Stimulated activated naive CD8-positive, alpha-beta T cell treated with anti-CD3 and anti-CD28 coated beads, Interleukin-15, Interleukin-2, amounts not matched to agents 100 U/mL and 50 U/mL, for 24 hours (primary cell): ENCODE results near the gene XK.

Source experiments
- ATAC-seq: fragments of 150-1000 bp; cut with Tn5 transposase; one replicate; pipeline ENCODE4 v1.10.0; 2021
- DNase-seq: peaks from one replicate; pipeline ENCODE4 v3.0.0; 2021

The XK gene

DNA sequence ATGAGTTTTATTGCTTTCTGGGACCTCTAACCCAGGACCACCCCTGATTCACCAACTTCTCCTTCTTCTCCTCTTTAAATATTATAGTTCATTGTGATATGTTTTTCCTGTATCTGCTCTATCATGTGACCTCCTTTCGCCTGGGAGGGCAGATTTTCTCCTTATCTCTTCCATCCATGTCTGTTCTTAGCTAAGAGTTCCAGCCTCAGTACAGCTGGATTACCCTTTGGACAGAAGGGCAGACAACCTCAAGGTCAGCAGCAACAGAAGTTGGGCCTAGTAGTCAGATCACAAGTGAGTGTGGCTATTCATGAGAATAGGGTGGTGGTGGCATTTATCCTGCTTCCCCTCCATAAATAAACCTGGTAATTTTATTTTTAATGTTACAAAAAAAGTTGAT lies 5.7 kb upstream of the XK start:
- DNase-seq (no peak), ATAC-seq (no peak)

DNA sequence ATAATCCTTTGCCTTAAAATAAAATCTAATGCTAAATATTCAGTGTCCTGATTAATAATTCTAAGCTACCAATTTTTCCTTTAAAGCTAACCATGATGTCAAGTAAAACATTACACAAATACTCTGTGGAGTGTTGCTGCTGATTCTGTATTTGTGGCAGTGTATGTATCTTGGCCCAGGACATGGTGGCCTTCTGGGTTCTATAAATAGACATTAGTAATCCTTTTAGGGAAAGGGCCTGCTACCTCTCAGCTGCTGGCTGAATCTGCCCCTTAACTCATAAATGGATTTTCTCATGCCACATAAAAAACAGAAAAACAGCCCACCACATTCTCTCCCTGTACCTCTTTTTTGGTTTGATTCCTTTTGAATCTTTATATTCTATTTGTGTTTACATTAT lies 1.2 kb upstream of the XK start:
- ATAC-seq (no peak), DNase-seq (no peak)

- no peak for ATAC-seq
- no peak for DNase-seq
Observed at GRCh38 chrX:37684973-37685372, 618 bp upstream of the XK start.

- ATAC-seq, result no peak
- DNase-seq, result no peak
Observed at GRCh38 chrX:37686369-37686995, 891 bp downstream of the XK start.

DNA sequence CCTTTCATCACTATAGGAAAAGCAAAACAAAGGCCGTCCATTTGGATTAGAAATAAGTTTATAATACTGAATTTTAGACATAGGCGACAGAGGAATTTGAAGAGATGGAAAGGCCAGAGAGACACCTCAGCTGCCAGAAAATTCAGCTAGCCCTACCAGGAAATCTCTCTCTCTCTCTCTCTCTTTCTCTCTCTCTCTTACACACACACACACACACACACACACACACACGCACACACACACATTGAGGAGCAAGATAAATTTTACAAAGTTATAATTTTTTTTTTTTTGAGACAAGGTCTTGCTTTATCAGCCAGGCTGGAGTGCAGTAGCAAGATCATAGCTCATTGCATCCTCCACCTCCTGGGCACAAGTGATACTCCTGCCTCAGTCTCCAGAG lies 1.4 kb downstream of the XK start:
- ATAC-seq (no peak), DNase-seq (no peak)

- DNase-seq, result no peak
- no peak for ATAC-seq
Observed at GRCh38 chrX:37690119-37690518, 4.5 kb downstream of the XK start.

- no peak for ATAC-seq
- DNase-seq, result no peak
Observed at GRCh38 chrX:37692918-37693317, 7.3 kb downstream of the XK start.

- no peak for ATAC-seq
- no peak for DNase-seq
Observed at GRCh38 chrX:37697169-37697760, 11.7 kb downstream of the XK start.

GRCh38 chrX:37701588-37701987 lies 16.0 kb downstream of the XK start:
- ATAC-seq (no peak), DNase-seq (no peak)

DNA sequence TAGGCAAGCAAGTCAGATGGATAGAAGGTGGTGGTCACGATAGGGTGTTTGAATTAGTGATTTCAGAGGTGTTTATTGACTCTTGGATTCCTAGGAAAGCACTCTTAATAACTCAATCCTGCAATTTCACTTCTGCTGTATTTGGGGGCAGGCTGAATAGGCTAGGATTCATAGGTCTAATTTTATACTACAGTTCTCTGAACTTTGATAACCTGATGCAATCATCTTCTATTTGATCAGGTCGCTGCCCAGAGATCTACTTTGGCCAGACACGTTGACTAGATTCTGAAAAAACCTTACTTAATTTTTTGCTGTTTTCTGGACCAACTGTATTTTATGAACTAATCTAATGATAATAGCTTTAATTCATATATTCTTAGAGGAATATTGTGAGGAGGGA lies 26.4 kb downstream of the XK start:
- ATAC-seq, result no peak
- no peak for DNase-seq

- DNase-seq, result no peak
- ATAC-seq, result no peak
Observed at GRCh38 chrX:37712458-37712857, 26.9 kb downstream of the XK start.

DNA sequence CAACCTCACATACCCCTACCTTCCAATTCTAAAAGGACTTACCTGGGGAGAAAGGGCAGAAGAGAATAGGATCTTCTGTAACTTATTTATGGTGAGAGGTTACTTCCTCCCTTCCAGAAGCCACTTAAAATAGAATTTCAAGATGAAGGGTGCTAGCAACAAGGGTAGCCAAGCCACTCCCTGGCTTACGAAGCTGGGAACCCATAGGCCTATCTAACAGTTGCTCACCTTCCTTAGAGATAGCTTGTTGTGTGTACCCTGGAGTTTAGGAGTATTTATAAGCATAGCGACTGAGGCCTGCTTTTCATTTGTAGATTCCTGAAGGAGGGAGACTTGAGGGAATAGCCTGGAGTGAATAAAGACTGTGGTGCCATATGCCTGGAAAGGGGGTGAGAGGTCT lies 28.9 kb downstream of the XK start:
- no peak for DNase-seq
- no peak for ATAC-seq

GRCh38 chrX:37716602-37717001 lies 31.0 kb downstream of the XK start:
- DNase-seq, result no peak
- ATAC-seq, result no peak

- no peak for ATAC-seq
- DNase-seq, result no peak
Observed at GRCh38 chrX:37717708-37718107, 32.1 kb downstream of the XK start.

- DNase-seq (no peak), ATAC-seq (no peak)
Observed at GRCh38 chrX:37722595-37722994, 37.0 kb downstream of the XK start.

DNA sequence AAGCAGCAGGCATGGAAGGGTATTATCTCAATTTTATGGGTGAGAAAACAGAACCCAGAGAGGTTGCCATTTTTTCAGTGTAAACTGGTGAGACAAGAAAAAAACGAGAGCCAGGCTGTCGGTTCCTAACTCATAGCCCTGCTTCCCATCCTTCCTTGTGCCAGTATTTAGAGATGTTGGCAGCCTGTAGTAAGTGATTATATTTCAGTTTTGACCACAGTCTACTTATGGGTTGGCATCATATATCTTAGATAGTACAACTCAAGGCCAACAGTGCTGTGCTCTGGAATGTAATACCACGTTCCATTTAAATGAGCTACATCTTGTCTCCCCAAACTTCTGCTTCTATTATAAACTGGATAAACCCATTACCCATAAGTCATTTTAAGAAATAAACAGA lies 40.8 kb downstream of the XK start:
- ATAC-seq, result no peak
- DNase-seq, result no peak

- ATAC-seq, result no peak
- peak; percentile 73 for DNase-seq
Observed at GRCh38 chrX:37745354-37745753, 59.8 kb downstream of the XK start.

DNA sequence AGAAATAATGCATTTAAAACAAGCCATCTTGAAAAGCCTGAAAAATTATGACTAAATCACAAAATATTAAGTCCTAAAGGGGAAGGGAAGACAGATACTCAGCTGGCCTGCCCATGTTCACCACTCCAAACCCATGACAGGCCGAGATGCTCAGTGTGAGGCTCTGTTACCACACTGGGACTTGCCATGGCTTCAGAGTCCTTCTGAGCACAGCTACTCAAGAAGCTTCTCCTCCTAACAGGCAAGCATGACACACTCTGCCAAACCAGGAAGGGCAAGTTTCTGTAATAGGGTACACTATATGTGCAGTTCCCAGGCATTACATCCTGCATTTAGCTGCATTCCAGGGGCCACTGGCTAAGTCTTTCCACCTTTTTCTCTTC lies 60.2 kb downstream of the XK start:
- DNase-seq, result no peak
- peak; percentile 57 for ATAC-seq

DNA sequence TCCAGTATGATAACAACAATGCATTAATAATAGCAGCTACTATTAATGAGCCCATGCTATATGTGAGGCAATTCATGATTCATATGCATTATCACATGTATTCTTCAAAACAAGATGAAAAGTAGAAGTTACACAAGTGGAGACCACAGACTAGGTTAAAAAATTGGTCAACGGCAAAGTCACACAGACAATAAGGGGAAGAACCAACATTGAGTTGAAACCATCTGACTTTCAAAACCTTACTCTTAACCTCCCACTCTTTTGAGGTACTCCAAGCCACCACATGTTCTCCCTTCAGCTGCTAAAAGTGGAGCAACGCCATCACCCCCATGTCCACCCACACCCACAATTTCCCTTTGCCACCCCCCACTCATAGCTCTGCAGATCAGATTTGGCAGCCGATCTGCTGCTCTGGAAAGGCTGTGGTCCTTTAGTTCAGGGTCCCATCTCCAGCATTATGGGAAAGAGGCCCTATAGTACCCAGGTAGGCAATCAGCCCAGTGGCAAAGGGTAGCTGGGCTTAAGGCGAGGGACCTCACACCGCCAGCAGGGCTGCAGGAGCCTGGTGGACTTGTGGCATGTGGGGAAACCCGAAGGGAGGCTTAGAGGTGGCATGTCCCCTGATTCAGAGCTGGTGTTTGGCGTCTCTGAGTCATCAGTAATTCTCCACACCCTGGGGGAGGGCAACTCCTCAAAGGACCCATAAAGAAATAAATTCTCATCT lies 60.8 kb downstream of the XK start:
- peak; percentile 89 for ATAC-seq
- peak; percentile 55 for DNase-seq

- ATAC-seq (no peak), DNase-seq (no peak)
Observed at GRCh38 chrX:37746951-37747350, 61.4 kb downstream of the XK start.

- ATAC-seq (no peak), DNase-seq (no peak)
Observed at GRCh38 chrX:37752281-37752680, 66.7 kb downstream of the XK start.

DNA sequence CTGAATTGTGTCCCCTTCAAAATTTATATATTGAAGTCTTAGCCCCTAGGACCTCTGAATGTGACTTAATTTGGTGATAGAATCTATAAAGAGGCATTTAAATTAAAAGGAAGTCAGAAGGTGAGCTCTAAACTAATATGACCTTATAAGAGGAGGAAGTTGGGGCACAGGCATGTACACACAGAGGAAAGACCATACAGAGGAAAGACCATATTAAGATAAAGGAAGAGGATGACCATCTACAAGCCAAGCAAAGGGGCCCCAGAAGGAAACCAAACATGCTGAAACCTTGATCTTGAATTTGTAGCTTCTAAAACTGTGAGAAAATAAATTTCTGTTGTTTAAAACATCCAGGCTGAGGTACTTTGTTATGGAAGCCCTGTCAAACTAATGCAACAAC lies 67.3 kb downstream of the XK start:
- ATAC-seq (no peak), DNase-seq (no peak)

GRCh38 chrX:37753384-37753783 lies 67.8 kb downstream of the XK start:
- no peak for DNase-seq
- peak; percentile 47 for ATAC-seq

DNA sequence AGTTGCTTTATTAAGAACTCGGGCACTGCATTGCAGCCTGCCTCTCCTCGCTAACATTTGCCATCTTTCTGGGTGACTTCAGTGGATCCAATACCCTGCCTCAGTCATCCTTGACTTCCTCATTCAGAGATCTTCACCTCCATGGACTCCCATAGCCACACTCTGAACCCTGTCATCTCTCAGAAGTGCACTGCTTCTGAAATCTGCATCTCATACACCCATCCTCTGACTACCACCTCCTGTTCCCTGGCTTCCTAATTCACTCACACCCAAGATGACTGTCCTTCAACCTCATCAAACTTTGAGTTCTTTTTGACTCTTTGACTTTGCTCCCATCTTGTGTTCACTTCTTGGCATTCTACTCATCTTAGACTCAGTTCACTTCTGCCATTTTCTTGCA lies 68.9 kb downstream of the XK start:
- peak; percentile 33 for ATAC-seq

More for the DNA sequence above, 68.9 kb downstream of the XK start:
- DNase-seq, result no peak
